ENCODE data around the gene KCNH2.

Gene KCNH2

GRCh38 chr7:150944066-150945042 is 33.8 kb downstream of the KCNH2 start:
- no peak overlapping the region for H3K27ac Mint-ChIP-seq
- no peak overlapping the region for H3K4me3 Mint-ChIP-seq
- TF ChIP-seq CTCF (IDR thresholded peaks at IDR 0.05), result no peak
- peaks cover 14% of the 10 kb centered on the region for H3K27me3 Mint-ChIP-seq (ENCODE audit: low read depth, poor library complexity)
- H3K36me3 Mint-ChIP-seq (ENCODE audit: low read depth), result no peaks in the 10 kb centered on the region
- peaks cover 71% of the 10 kb centered on the region for H3K4me1 Mint-ChIP-seq
- no peak for DNase-seq
- no peaks in the 10 kb centered on the region for H3K9me3 Mint-ChIP-seq

GRCh38 chr7:150943453-150943814 is 34.7 kb downstream of the KCNH2 start:
- Mint-ChIP-seq H3K4me1 (peaks cover 68% of the 10 kb centered on the region), H3K36me3 (ENCODE audit: low read depth) (no peaks in the 10 kb centered on the region), H3K27ac (no peak overlapping the region), H3K27me3 (ENCODE audit: low read depth, poor library complexity) (peaks cover 19% of the 10 kb centered on the region), H3K4me3 (no peak overlapping the region), H3K9me3 (no peaks in the 10 kb centered on the region)
- TF ChIP-seq CTCF (IDR thresholded peaks at IDR 0.05), result no peak
- DNase-seq, result no peak

- Mint-ChIP-seq H3K36me3 (ENCODE audit: low read depth) (no peaks in the 10 kb centered on the region), H3K27ac (no peak overlapping the region), H3K9me3 (no peaks in the 10 kb centered on the region), H3K4me1 (peaks cover 68% of the 10 kb centered on the region), H3K27me3 (ENCODE audit: low read depth, poor library complexity) (peaks cover 25% of the 10 kb centered on the region), H3K4me3 (no peak overlapping the region)
- DNase-seq, result no peak
- no peak for TF ChIP-seq CTCF (IDR thresholded peaks at IDR 0.05)
Measured at GRCh38 chr7:150942591-150943452, 35.3 kb downstream of the KCNH2 start.

- no peak for DNase-seq
- TF ChIP-seq CTCF (IDR thresholded peaks at IDR 0.05), result no peak
- Mint-ChIP-seq H3K27me3 (ENCODE audit: low read depth, poor library complexity) (peaks cover 26% of the 10 kb centered on the region), H3K36me3 (ENCODE audit: low read depth) (no peaks in the 10 kb centered on the region), H3K4me3 (no peak overlapping the region), H3K9me3 (no peaks in the 10 kb centered on the region), H3K4me1 (peaks cover 72% of the 10 kb centered on the region), H3K27ac (no peak overlapping the region)
Measured at GRCh38 chr7:150942001-150942590, 36.0 kb downstream of the KCNH2 start.

GRCh38 chr7:150941351-150942000 is 36.6 kb downstream of the KCNH2 start:
- TF ChIP-seq CTCF (IDR thresholded peaks at IDR 0.05), result no peak
- H3K4me3 Mint-ChIP-seq, result no peak overlapping the region
- H3K27ac Mint-ChIP-seq, result no peak overlapping the region
- peaks cover 29% of the 10 kb centered on the region for H3K27me3 Mint-ChIP-seq (ENCODE audit: low read depth, poor library complexity)
- DNase-seq, result no peak
- peaks cover 69% of the 10 kb centered on the region for H3K4me1 Mint-ChIP-seq
- H3K9me3 Mint-ChIP-seq, result no peaks in the 10 kb centered on the region
- no peaks in the 10 kb centered on the region for H3K36me3 Mint-ChIP-seq (ENCODE audit: low read depth)

Measured in nephron progenitor cell (in vitro differentiated cells).